ENCODE measurements around the gene SLC2A6.

The SLC2A6 gene

DNA sequence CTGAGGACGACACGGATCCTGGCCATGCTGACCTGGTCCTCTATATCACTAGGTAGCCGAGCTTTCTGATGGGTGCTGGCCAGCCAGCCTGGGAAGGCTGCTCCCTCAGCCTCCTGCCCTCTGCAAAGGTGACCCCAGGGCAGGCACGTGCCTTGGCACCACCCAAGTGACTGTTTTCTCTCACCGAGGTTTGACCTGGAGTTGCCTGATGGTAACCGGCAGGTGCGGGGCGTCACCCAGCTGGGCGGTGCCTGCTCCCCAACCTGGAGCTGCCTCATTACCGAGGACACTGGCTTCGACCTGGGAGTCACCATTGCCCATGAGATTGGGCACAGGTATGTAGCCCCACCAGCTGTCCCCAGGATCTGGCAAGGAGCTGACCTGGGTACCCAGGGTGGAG lies 52.9 kb downstream of the SLC2A6 start:
- peaks cover 8% of the 10 kb centered on the region for H3K27me3 ChIP-seq (ENCODE audit: insufficient read depth, poor library complexity, severe bottlenecking)

DNA sequence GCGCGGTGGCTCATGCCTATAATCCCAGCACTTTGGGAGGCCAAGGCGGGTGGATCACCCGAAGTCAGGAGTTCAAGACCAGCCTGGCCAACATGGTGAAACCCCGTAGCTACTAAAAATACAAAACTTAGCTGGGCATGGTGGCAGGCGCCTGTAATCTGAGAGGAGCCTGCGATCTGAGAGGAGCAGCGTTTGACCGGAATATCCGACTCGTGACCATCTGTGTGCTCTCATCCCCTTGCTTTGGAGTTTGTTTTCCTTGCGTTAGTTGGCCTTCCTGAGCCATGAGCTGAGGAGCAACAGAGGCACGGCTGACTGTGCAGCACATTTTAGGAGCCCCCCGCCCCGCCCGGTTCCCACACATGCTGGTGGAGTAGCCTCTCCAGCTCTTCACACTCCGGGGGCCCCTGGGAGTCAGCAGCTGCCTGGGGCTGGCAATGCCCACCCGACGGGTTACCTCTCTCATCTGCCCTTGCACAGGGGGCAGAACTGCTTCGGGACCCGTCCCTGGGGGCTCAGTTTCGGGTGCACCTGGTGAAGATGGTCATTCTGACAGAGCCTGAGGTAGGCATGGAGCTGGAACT lies 53.8 kb downstream of the SLC2A6 start:
- TF ChIP-seq, protein P1, sequence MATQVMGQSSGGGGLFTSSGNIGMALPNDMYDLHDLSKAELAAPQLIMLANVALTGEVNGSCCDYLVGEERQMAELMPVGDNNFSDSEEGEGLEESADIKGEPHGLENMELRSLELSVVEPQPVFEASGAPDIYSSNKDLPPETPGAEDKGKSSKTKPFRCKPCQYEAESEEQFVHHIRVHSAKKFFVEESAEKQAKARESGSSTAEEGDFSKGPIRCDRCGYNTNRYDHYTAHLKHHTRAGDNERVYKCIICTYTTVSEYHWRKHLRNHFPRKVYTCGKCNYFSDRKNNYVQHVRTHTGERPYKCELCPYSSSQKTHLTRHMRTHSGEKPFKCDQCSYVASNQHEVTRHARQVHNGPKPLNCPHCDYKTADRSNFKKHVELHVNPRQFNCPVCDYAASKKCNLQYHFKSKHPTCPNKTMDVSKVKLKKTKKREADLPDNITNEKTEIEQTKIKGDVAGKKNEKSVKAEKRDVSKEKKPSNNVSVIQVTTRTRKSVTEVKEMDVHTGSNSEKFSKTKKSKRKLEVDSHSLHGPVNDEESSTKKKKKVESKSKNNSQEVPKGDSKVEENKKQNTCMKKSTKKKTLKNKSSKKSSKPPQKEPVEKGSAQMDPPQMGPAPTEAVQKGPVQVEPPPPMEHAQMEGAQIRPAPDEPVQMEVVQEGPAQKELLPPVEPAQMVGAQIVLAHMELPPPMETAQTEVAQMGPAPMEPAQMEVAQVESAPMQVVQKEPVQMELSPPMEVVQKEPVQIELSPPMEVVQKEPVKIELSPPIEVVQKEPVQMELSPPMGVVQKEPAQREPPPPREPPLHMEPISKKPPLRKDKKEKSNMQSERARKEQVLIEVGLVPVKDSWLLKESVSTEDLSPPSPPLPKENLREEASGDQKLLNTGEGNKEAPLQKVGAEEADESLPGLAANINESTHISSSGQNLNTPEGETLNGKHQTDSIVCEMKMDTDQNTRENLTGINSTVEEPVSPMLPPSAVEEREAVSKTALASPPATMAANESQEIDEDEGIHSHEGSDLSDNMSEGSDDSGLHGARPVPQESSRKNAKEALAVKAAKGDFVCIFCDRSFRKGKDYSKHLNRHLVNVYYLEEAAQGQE (IDR thresholded peaks at IDR 0.05; ENCODE audit: insufficient replicate concordance, low read depth), result no peak
- no peak for TF ChIP-seq POLR2AphosphoS5 (IDR thresholded peaks at IDR 0.05; ENCODE audit: low read depth)
- TF ChIP-seq SPI1 (IDR thresholded peaks at IDR 0.05; ENCODE audit: borderline replicate concordance, low read depth), result no peak
- TF ChIP-seq, protein P2, sequence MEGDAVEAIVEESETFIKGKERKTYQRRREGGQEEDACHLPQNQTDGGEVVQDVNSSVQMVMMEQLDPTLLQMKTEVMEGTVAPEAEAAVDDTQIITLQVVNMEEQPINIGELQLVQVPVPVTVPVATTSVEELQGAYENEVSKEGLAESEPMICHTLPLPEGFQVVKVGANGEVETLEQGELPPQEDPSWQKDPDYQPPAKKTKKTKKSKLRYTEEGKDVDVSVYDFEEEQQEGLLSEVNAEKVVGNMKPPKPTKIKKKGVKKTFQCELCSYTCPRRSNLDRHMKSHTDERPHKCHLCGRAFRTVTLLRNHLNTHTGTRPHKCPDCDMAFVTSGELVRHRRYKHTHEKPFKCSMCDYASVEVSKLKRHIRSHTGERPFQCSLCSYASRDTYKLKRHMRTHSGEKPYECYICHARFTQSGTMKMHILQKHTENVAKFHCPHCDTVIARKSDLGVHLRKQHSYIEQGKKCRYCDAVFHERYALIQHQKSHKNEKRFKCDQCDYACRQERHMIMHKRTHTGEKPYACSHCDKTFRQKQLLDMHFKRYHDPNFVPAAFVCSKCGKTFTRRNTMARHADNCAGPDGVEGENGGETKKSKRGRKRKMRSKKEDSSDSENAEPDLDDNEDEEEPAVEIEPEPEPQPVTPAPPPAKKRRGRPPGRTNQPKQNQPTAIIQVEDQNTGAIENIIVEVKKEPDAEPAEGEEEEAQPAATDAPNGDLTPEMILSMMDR (IDR thresholded peaks at IDR 0.05; ENCODE audit: insufficient read depth, low read length), result no peak
- no peak for TF ChIP-seq GABPA (IDR thresholded peaks at IDR 0.05; ENCODE audit: low read depth)
- Histone ChIP-seq H3K4me3 (replicated peaks; ENCODE audit: insufficient read depth, low read length) (no peak overlapping the region), H3K27me3 (ENCODE audit: insufficient read depth, poor library complexity, severe bottlenecking) (peaks cover 8% of the 10 kb centered on the region), H3K27ac (replicated peaks) (no peak overlapping the region)
- DNase-seq (ENCODE audit: low read depth in 1 of 2, low spot score in 1 of 2), result no peak

More for the DNA sequence above, 52.9 kb downstream of the SLC2A6 start:
- no peak for DNase-seq (ENCODE audit: low read depth in 1 of 2, low spot score in 1 of 2)
- no peak overlapping the region for H3K4me3 ChIP-seq (replicated peaks; ENCODE audit: insufficient read depth, low read length)
- no peak overlapping the region for H3K27ac ChIP-seq (replicated peaks)
- TF ChIP-seq, protein P1 (IDR thresholded peaks at IDR 0.05; ENCODE audit: insufficient replicate concordance, low read depth), result no peak
- TF ChIP-seq SPI1 (IDR thresholded peaks at IDR 0.05; ENCODE audit: borderline replicate concordance, low read depth) (no peak), GABPA (IDR thresholded peaks at IDR 0.05; ENCODE audit: low read depth) (no peak), POLR2AphosphoS5 (IDR thresholded peaks at IDR 0.05; ENCODE audit: low read depth) (no peak)
- TF ChIP-seq, protein P2 (IDR thresholded peaks at IDR 0.05; ENCODE audit: insufficient read depth, low read length), result no peak

DNA sequence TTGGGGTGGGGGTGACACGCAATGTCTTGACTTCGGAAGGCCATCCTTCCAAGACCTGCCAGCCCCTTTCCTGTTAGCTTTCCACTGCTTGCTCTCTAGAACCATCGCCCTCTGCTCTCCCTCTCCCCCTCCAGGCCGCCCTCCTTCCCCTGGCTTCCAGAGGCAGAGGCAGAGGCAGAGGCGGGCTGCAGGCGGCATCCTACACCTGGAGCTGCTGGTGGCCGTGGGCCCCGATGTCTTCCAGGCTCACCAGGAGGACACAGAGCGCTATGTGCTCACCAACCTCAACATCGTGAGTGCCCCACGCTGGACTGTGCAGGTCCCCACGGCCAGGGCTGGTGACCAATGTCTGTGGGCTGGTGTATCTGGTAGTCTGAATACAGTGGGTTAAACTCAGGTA lies 54.7 kb downstream of the SLC2A6 start:
- Histone ChIP-seq H3K27ac (replicated peaks) (no peak overlapping the region), H3K27me3 (ENCODE audit: insufficient read depth, poor library complexity, severe bottlenecking) (peaks cover 8% of the 10 kb centered on the region), H3K4me3 (replicated peaks; ENCODE audit: insufficient read depth, low read length) (no peak overlapping the region)
- TF ChIP-seq, protein P1 (IDR thresholded peaks at IDR 0.05; ENCODE audit: insufficient replicate concordance, low read depth), result no peak
- no peak for TF ChIP-seq SPI1 (IDR thresholded peaks at IDR 0.05; ENCODE audit: borderline replicate concordance, low read depth)
- no peak for DNase-seq (ENCODE audit: low read depth in 1 of 2, low spot score in 1 of 2)

Measured in HL-60 (cell line).